Transverse colon (tissue), 4 donors: Measurements from ENCODE around the gene COPA. TPM values are rescaled to one million over a fixed set of nuclear protein-coding genes. Genes with fewer than 3 reads are reported as not detected.

Source experiments
- DNase-seq: peaks from one replicate; pipeline ENCODE4 v3.0.0-alpha.2; 2019
- H3K27ac ChIP-seq, 4 donors: fragments of 200-600 bp; sonication (generic); 2 replicates each; pipeline ENCODE4 v1.5.1; 2016 to 2018; ENCODE audit warnings: inconsistent platforms in 4 of 4
- H3K27me3 ChIP-seq: fragments of 200-600 bp; sonication (generic); 2 replicates; pipeline ENCODE4 v1.5.1; 2017; ENCODE audit warnings: inconsistent platforms
- H3K36me3 ChIP-seq, 4 donors: fragments of 200-600 bp; sonication (generic); 2 replicates each; pipeline ENCODE4 v1.5.1; 2017 to 2019; ENCODE audit warnings: inconsistent platforms in 4 of 4
- H3K4me1 ChIP-seq, 4 donors: fragments of 200-600 bp; sonication (generic); 2 replicates each; pipeline ENCODE4 v1.5.1; 2017 to 2020; ENCODE audit warnings: inconsistent platforms in 4 of 4
- H3K4me3 ChIP-seq, 4 donors: fragments of 200-600 bp; sonication (generic); 1 replicate in 1 of 4; 2 replicates in 3 of 4; pipeline versions ENCODE4 v1.5.1 to v1.6.1; 2017 to 2019; ENCODE audit warnings: inconsistent platforms in 4 of 4
- H3K9me3 ChIP-seq, 2 donors: fragments of 200-600 bp; sonication (generic); 2 replicates each; pipeline ENCODE4 v1.5.1; 2017 to 2019; ENCODE audit warnings: inconsistent platforms in 2 of 2
- CTCF ChIP-seq, 5 experiments: fragments of 200-600 bp in 3 of 5; fragments of 450-650 bp in 2 of 5; sonication (generic) in 3 of 5; IDR thresholded peaks; 1 replicate in 2 of 5; 2 replicates in 3 of 5; pipeline ENCODE4 v1.5.1; 2016 to 2017; ENCODE audit warnings: antibody characterized with exemption in 5 of 5, inconsistent platforms in 3 of 5, mild to moderate bottlenecking in 2 of 5, moderate library complexity in 1 of 5
- EP300 ChIP-seq: sonication (generic); formaldehyde crosslinking; IDR thresholded peaks from one replicate; pipeline ENCODE4 v1.6.1; 2017; ENCODE audit warnings: antibody characterized with exemption, low read depth
- POLR2A ChIP-seq: fragments of 450-650 bp; IDR thresholded peaks from one replicate; pipeline ENCODE4 v1.6.1; 2016; ENCODE audit warnings: antibody characterized with exemption, mild to moderate bottlenecking, moderate library complexity
- POLR2AphosphoS5 ChIP-seq, 3 donors: sonication (generic); formaldehyde crosslinking; IDR thresholded peaks; one replicate each; pipeline ENCODE4 v1.6.1; 2016; ENCODE audit warnings: antibody characterized with exemption in 3 of 3
- WGBS, 2 donors: methylation state at CpG; one replicate each; pipeline ENCODE4 v1.1.5; 2018; ENCODE audit warnings: low coverage in 1 of 2; 5-methylcytosine and 5-hydroxymethylcytosine counted together
- in situ Hi-C, 4 donors: fragments of 200-750 bp; cut with MboI; loops; one replicate each; pipeline versions ENCODE4 v1.15.0 to v1.15.1; 2017; ENCODE audit warnings: low sequenced_read_pairs in 3 of 4, low pct_ligation_motif_present in 1 of 4, low pct_unique_long_range_greater_than_20kb in 1 of 4
- intact Hi-C: fragments of 100-400 bp; cut with DNase I; formaldehyde crosslinking; loops from one replicate; pipeline ENCODE4 v1.15.1; 2023; ENCODE audit warnings: low total_unique reads
- total RNA-seq, 4 donors: library from RNA; depleted of rRNA; stranded (reverse); fragments of >200 nt; gene quantifications; one replicate each; pipeline ENCODE4 v1.1.0, GENCODE V29; 2016

The COPA gene
- total RNA-seq, 4 donors from 2014 or later, result 98.7 to 152 (median 119) TPM

GRCh38 chr1:160251687-160252526 is 91.1 kb downstream of the COPA start:
- no peaks in the 10 kb centered on the region for H3K27me3 ChIP-seq
- peak; percentile 67 for DNase-seq
- in situ Hi-C loops (loop anchor here in 1 of 4 donors (10.0 kb wide), 1 partner anchor 57 kb away; the partner anchor contains the start of gene CASQ1), intact Hi-C loops (loop anchor here (5.0 kb wide), 1 partner anchor 55 kb away; no protein-coding TSS in a partner anchor)
- H3K9me3 ChIP-seq, result no peaks in the 10 kb centered on the region
- 68 to 73% methylated on average over 4 to 5 of the region's 5 CpGs for WGBS, 2 donors
- H3K27ac ChIP-seq, result peak overlapping the region in 2 of 4 donors; percentile 23 to 43
- TF ChIP-seq CTCF (IDR thresholded peaks at IDR 0.05) (peak; percentile 60 to 72 (median 63)), POLR2A (no peak), EP300 (no peak), POLR2AphosphoS5 (IDR thresholded peaks at IDR 0.05) (no peak)
- peaks cover 5 to 31% (median 7%) of the 10 kb centered on the region in 4 donors for H3K4me1 ChIP-seq
- H3K36me3 ChIP-seq, result no peaks in the 10 kb centered on the region
- H3K4me3 ChIP-seq, result no peak overlapping the region

- DNase-seq, result no peak
- Histone ChIP-seq H3K9me3 (no peaks in the 10 kb centered on the region), H3K4me3 (no peak overlapping the region), H3K36me3 (no peaks in the 10 kb centered on the region), H3K27ac (peak overlapping the region in 3 of 4 donors; percentile 14 to 43 (median 21)), H3K27me3 (no peaks in the 10 kb centered on the region), H3K4me1 (peaks cover 0 to 22% (median under 1%) of the 10 kb centered on the region in 4 donors)
- TF ChIP-seq POLR2AphosphoS5 (IDR thresholded peaks at IDR 0.05), result no peak
- TF ChIP-seq CTCF (IDR thresholded peaks at IDR 0.05), result no peak
- in situ Hi-C loops, result loop anchor here in 1 of 4 donors (10.0 kb wide), 1 partner anchor 56 kb away; the partner anchor contains the start of gene CASQ1
- intact Hi-C loops, result loop anchor here (5.0 kb wide), 1 partner anchor 54 kb away; no protein-coding TSS in a partner anchor
These were observed 92.0 kb downstream of the COPA start for GRCh38 chr1:160251011-160251410.

- no peak overlapping the region for H3K4me3 ChIP-seq
- 92 to 94% methylated on average over 1 of the region's 1 CpG for WGBS, 2 donors
- no peaks in the 10 kb centered on the region for H3K9me3 ChIP-seq
- intact Hi-C loops (no loop called here), in situ Hi-C loops (no loop called here)
- H3K27ac ChIP-seq, result no peak overlapping the region
- DNase-seq, result no peak
- peaks cover 0 to 15% (median 0%) of the 10 kb centered on the region in 4 donors for H3K4me1 ChIP-seq
- H3K36me3 ChIP-seq, result peaks cover 0 to 9% (median 5%) of the 10 kb centered on the region in 4 donors
- no peaks in the 10 kb centered on the region for H3K27me3 ChIP-seq
- TF ChIP-seq POLR2AphosphoS5 (IDR thresholded peaks at IDR 0.05), result no peak
- TF ChIP-seq CTCF (IDR thresholded peaks at IDR 0.05), result no peak
- no peak for TF ChIP-seq POLR2A
- no peak for TF ChIP-seq EP300
These were observed 96.0 kb downstream of the COPA start for GRCh38 chr1:160247053-160247452.

GRCh38 chr1:160245434-160245833 is 97.6 kb downstream of the COPA start:
- 87% methylated on average over 1 of the region's 1 CpG; no CpG with 5 or more reads in 1 of the 2 donors for WGBS, 2 donors
- H3K27ac ChIP-seq, result no peak overlapping the region
- no peak overlapping the region for H3K4me3 ChIP-seq
- intact Hi-C loops, result no loop called here
- peaks cover 0 to 20% (median 6%) of the 10 kb centered on the region in 4 donors for H3K36me3 ChIP-seq
- TF ChIP-seq EP300 (no peak), POLR2A (no peak), POLR2AphosphoS5 (IDR thresholded peaks at IDR 0.05) (no peak), CTCF (IDR thresholded peaks at IDR 0.05) (no peak)
- in situ Hi-C loops, result no loop called here
- no peaks in the 10 kb centered on the region for H3K27me3 ChIP-seq
- no peak for DNase-seq
- H3K4me1 ChIP-seq, result no peaks in the 10 kb centered on the region
- no peaks in the 10 kb centered on the region for H3K9me3 ChIP-seq
